Measurements from ENCODE around the gene PTGR2.
"Not testable (repeated sequence)": the region's sequence is repeated elsewhere in the genome, so short reads cannot be mapped to it uniquely, and the experiment has no call there.

GRCh38 chr14:73894180-73894687 is 42.6 kb downstream of the PTGR2 start:
- not testable (repeated sequence) for TF ChIP-seq CTCF (IDR thresholded peaks at IDR 0.05; ENCODE audit: insufficient read depth, low read depth, low read length); EZH2 (IDR thresholded peaks at IDR 0.05; ENCODE audit: insufficient read depth, low read length)
